H1 (cell line): ENCODE data around the gene ATP2A3. TPM values are rescaled to one million over a fixed set of nuclear protein-coding genes. Genes with fewer than 3 reads are reported as not detected.
"Not testable (repeated sequence)": the region's sequence is repeated elsewhere in the genome, so short reads cannot be mapped to it uniquely, and the experiment has no call there.

ENCODE experiments used
- CTCF ChIA-PET: fragments of 300-600 bp; sonication (Branson Sonifier 250); formaldehyde crosslinking; loops from one replicate; lab custom pipeline; 2021; ENCODE audit not compliant: partially characterized antibody; lab: Charles Lee
- POLR2A ChIA-PET: fragments of 300-600 bp; sonication (Branson Sonifier 250); formaldehyde crosslinking; loops from one replicate; lab custom pipeline; 2021; ENCODE audit warnings: inconsistent platforms; ENCODE audit not compliant: partially characterized antibody; lab: Charles Lee
- DNase-seq, 2 experiments: peaks; one replicate each; pipeline versions ENCODE4 v3.0.0 to v3.0.0-alpha.2; 2010 to 2022; ENCODE audit warnings: low spot score in 2 of 2, low read depth in 1 of 2, mixed read lengths in 1 of 2
- FAIRE-seq: peaks from 2 replicates; lab custom pipeline; 2011; peaks lifted over from hg19 to GRCh38; lab: Jason Lieb, UNC
- H2AFZ ChIP-seq: 2 replicates; pipeline ENCODE4 v1.8.1; 2012; ENCODE audit warnings: low read length, inconsistent platforms
- H2AK5ac ChIP-seq: 2 replicates; pipeline ENCODE4 v1.6.1; 2013; ENCODE audit warnings: low read depth, low read length
- H2BK120ac ChIP-seq: replicated peaks from 2 replicates; pipeline ENCODE3; 2013; ENCODE audit warnings: low read depth, low read length, inconsistent platforms
- H2BK12ac ChIP-seq: 2 replicates; pipeline ENCODE4 v1.6.1; 2013; ENCODE audit warnings: low read depth, low read length
- H2BK15ac ChIP-seq: 2 replicates; pipeline ENCODE4 v1.6.1; 2013; ENCODE audit warnings: low read length
- H2BK20ac ChIP-seq: 2 replicates; pipeline ENCODE4 v1.6.1; 2013; ENCODE audit warnings: low read length
- H2BK5ac ChIP-seq: 2 replicates; pipeline ENCODE4 v1.6.1; 2013; ENCODE audit warnings: low read depth, low read length
- H3K14ac ChIP-seq: 2 replicates; pipeline ENCODE4 v1.6.1; 2013; ENCODE audit warnings: inconsistent platforms; ENCODE audit not compliant: insufficient read length
- H3K18ac ChIP-seq: 2 replicates; pipeline ENCODE4 v1.6.1; 2013; ENCODE audit warnings: low read length; ENCODE audit errors: extremely low read depth
- H3K23ac ChIP-seq: 2 replicates; pipeline ENCODE4 v1.6.1; 2013; ENCODE audit warnings: inconsistent platforms; ENCODE audit not compliant: insufficient read length
- H3K23me2 ChIP-seq: 2 replicates; pipeline ENCODE4 v1.6.1; 2013; ENCODE audit warnings: low read depth, low read length
- H3K27ac ChIP-seq: 2 replicates; pipeline ENCODE4 v1.6.1; 2011; ENCODE audit warnings: low read depth, low read length, inconsistent platforms
- H3K27me3 ChIP-seq, 4 experiments: replicated peaks in 1 of 4; 1 replicate in 1 of 4; 2 replicates in 3 of 4; pipeline versions ENCODE4 v1.6.1 to v1.8.1; 2011 to 2013; ENCODE audit warnings: low read length in 3 of 4, mild to moderate bottlenecking in 3 of 4, inconsistent platforms in 2 of 4, mixed read lengths in 2 of 4, moderate library complexity in 1 of 4; ENCODE audit not compliant: control insufficient read depth in 3 of 4, insufficient read depth in 3 of 4; ENCODE audit errors: extremely low read depth in 1 of 4
- H3K36me3 ChIP-seq, 4 experiments: 2 replicates each; pipeline versions ENCODE4 v1.6.1 to v1.8.1; 2011 to 2013; ENCODE audit warnings: mild to moderate bottlenecking in 4 of 4, low read length in 3 of 4, moderate library complexity in 2 of 4, control low read depth in 1 of 4, inconsistent platforms in 1 of 4; ENCODE audit not compliant: insufficient read depth in 4 of 4, control insufficient read depth in 2 of 4
- H3K4ac ChIP-seq: replicated peaks from 2 replicates; pipeline ENCODE3; 2013; ENCODE audit warnings: low read length, low read depth, mixed read lengths, inconsistent platforms; ENCODE audit not compliant: insufficient read length
- H3K4me1 ChIP-seq, 4 experiments: replicated peaks in 1 of 4; 1 replicate in 1 of 4; 2 replicates in 3 of 4; pipeline versions ENCODE4 v1.6.1 to v1.8.1; 2011 to 2013; ENCODE audit warnings: low read length in 3 of 4, inconsistent platforms in 2 of 4, mixed read lengths in 1 of 4; ENCODE audit not compliant: insufficient read depth in 4 of 4, control insufficient read depth in 3 of 4
- H3K4me2 ChIP-seq, 2 experiments: 2 replicates each; pipeline versions ENCODE4 v1.6.1 to v1.8.1; 2011 to 2013; ENCODE audit warnings: low read depth in 2 of 2, low read length in 2 of 2, control low read depth in 1 of 2, inconsistent platforms in 1 of 2, mild to moderate bottlenecking in 1 of 2; ENCODE audit not compliant: insufficient read depth in 1 of 2
- H3K4me3 ChIP-seq, 4 experiments: fragments of 200-600, 300-600 bp in 1 of 4; sonication (generic), shearing (Covaris generic), sonication (Bioruptor Twin) in 1 of 4; 2 replicates each; pipeline versions ENCODE4 v1.5.1 to v1.8.1; 2011 to 2016; ENCODE audit warnings: low read length in 4 of 4, low read depth in 3 of 4, control low read depth in 2 of 4, inconsistent platforms in 2 of 4, mild to moderate bottlenecking in 2 of 4, mixed read lengths in 1 of 4, moderate library complexity in 1 of 4; ENCODE audit not compliant: insufficient read depth in 2 of 4; ENCODE audit errors: extremely low read depth in 1 of 4
- H3K56ac ChIP-seq: replicated peaks from 2 replicates; pipeline ENCODE3; 2013; ENCODE audit warnings: low read depth, mild to moderate bottlenecking, mixed read lengths, low read length, inconsistent platforms; ENCODE audit not compliant: insufficient read length
- H3K79me1 ChIP-seq: 2 replicates; pipeline ENCODE4 v1.6.1; 2013; ENCODE audit warnings: low read depth, low read length, control low read depth
- H3K79me2 ChIP-seq, 2 experiments: 2 replicates each; pipeline versions ENCODE4 v1.6.1 to v1.8.1; 2012 to 2013; ENCODE audit warnings: low read length in 2 of 2, mild to moderate bottlenecking in 2 of 2, inconsistent platforms in 1 of 2; ENCODE audit not compliant: insufficient read depth in 2 of 2, control insufficient read depth in 1 of 2
- H3K9ac ChIP-seq, 4 experiments: replicated peaks in 1 of 4; 1 replicate in 1 of 4; 2 replicates in 3 of 4; pipeline versions ENCODE4 v1.6.1 to v1.8.1; 2011 to 2013; ENCODE audit warnings: low read depth in 3 of 4, low read length in 3 of 4, control low read depth in 2 of 4, mild to moderate bottlenecking in 2 of 4, moderate library complexity in 2 of 4, inconsistent platforms in 1 of 4; ENCODE audit errors: extremely low read depth in 1 of 4
- H3K9me3 ChIP-seq, 2 experiments: 2 replicates each; pipeline versions ENCODE4 v1.6.1 to v1.8.1; 2012 to 2013; ENCODE audit warnings: mild to moderate bottlenecking in 2 of 2, moderate library complexity in 2 of 2, control low read depth in 1 of 2, inconsistent platforms in 1 of 2, low read depth in 1 of 2, low read length in 1 of 2, mixed read lengths in 1 of 2; ENCODE audit not compliant: insufficient read depth in 2 of 2
- H4K20me1 ChIP-seq, 2 experiments: replicated peaks in 1 of 2; 2 replicates each; pipeline versions ENCODE3 to v1.8.1; 2011 to 2013; ENCODE audit warnings: inconsistent platforms in 2 of 2, low read length in 2 of 2, mild to moderate bottlenecking in 1 of 2; ENCODE audit not compliant: insufficient read depth in 2 of 2, control insufficient read depth in 1 of 2
- H4K5ac ChIP-seq: 2 replicates; pipeline ENCODE4 v1.6.1; 2013; ENCODE audit warnings: low read length, low read depth, mixed read lengths, inconsistent platforms; ENCODE audit not compliant: insufficient read length
- H4K8ac ChIP-seq: 2 replicates; pipeline ENCODE4 v1.8.0; 2013; ENCODE audit warnings: mild to moderate bottlenecking, moderate library complexity, low read length, inconsistent platforms; ENCODE audit not compliant: insufficient read depth; ENCODE audit errors: extremely low read depth
- H4K91ac ChIP-seq: replicated peaks from 2 replicates; pipeline ENCODE3; 2013; ENCODE audit warnings: low read length, mixed read lengths, inconsistent platforms; ENCODE audit not compliant: insufficient read length
- WGBS, 2 experiments: shearing (Covaris generic) in 1 of 2; methylation state at CpG; one replicate each; pipeline versions ENCODE4 v1.1.6 to v1.1.7; 2013 to 2015; ENCODE audit warnings: low lambda C conversion rate in 2 of 2, mixed read lengths in 2 of 2, inconsistent platforms in 1 of 2, low coverage in 1 of 2, missing lambda C conversion rate in 1 of 2; ENCODE audit not compliant: insufficient replicate concordance in 2 of 2, insufficient coverage in 1 of 2, insufficient read length in 1 of 2; ENCODE audit errors: extremely low coverage in 1 of 2, missing lambda C conversion rate in 1 of 2; 5-methylcytosine and 5-hydroxymethylcytosine counted together
- polyA plus RNA-seq, 7 experiments: library from polyadenylated mRNA; depleted of rRNA in 3 of 7; stranded (reverse) in 5 of 7; unstranded in 2 of 7; fragments of >200 nt in 5 of 7; fragments of 200-250 nt in 2 of 7; gene quantifications; 1 replicate in 5 of 7; 2 replicates in 1 of 7; 4 replicates in 1 of 7; pipeline versions ENCODE4 v1.2.1 to v1.2.3, GENCODE V29; 2011 to 2013; ENCODE audit warnings: missing spikeins in 2 of 7, mixed read lengths in 2 of 7
- total RNA-seq: library from RNA; stranded (reverse); fragmentation: NEBNext Ultra II Directional; extraction: Animal tissue kit (Norgen Biotek cat#: 25700); gene quantifications from 2 replicates; pipeline ENCODE4 v1.2.1, GENCODE V29; 2021

Gene ATP2A3
- total and polyA plus RNA-seq, 2 of the 8 experiments (the other 6 are each of a cell fraction or from before 2014, with no cell fraction given): 18.4 to 32.5 TPM

DNA sequence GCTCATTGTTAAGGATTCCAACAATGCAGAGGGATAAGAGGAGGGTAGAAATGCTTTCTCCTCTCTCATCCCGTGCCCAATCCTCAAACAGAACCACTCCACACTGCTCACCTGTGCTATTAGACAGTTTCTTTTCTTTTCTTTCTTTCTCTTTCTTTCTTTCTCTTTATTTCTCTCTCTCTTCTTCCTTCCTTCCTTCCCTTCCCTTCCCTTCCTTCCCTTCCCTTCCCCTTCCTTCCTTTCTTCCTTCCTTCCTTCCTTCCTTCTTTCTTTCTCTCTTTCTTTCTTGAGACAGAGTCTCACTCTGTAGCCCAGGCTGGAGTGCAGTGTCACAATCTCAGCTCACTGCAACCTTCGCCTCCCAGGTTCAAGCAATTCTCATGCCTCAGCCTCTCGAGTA is 27.5 kb upstream of the ATP2A3 start:
- H3K27ac ChIP-seq, POLR2A ChIA-PET, H4K5ac ChIP-seq, H4K91ac ChIP-seq, H3K4ac ChIP-seq, H2BK15ac ChIP-seq, H3K36me3 ChIP-seq, H3K18ac ChIP-seq, H3K23me2 ChIP-seq, H2BK120ac ChIP-seq, H3K56ac ChIP-seq, H3K9ac ChIP-seq, H3K23ac ChIP-seq, H3K4me3 ChIP-seq, H3K79me1 ChIP-seq, H3K14ac ChIP-seq, H3K79me2 ChIP-seq, DNase-seq, H3K27me3 ChIP-seq, H2AK5ac ChIP-seq, H4K8ac ChIP-seq, H4K20me1 ChIP-seq, H2BK20ac ChIP-seq, H3K4me2 ChIP-seq, H2AFZ ChIP-seq, H3K4me1 ChIP-seq, H2BK12ac ChIP-seq, H3K9me3 ChIP-seq, FAIRE-seq, H2BK5ac ChIP-seq: not testable (repeated sequence)
- CTCF ChIA-PET: interaction anchor here (0.6 to 1.1 kb wide), 2 partner anchors 16 to 46 kb away, joined by 3 read pairs; no protein-coding TSS in a partner anchor
- 98% methylated on average over 3 of the region's 3 CpGs; no CpG with 5 or more reads in 1 of the 2 experiments for WGBS, 2 experiments
